ENCODE data around the gene CHD9NB. TPM values are rescaled to one million over a fixed set of nuclear protein-coding genes. Genes with fewer than 3 reads are reported as not detected.

CHD9NB gene
- total and polyA plus RNA-seq, 2 of the 4 experiments (the other 2 are of a cell fraction) = 0.94 to 1.1 TPM

GRCh38 chr16:53022374-53022773, 30.3 kb downstream of the CHD9NB start:
- no TSS peak for BruUV-seq (replicated peaks)
- Histone ChIP-seq H2BK5ac (ENCODE audit: low read depth, low read length, poor library complexity, severe bottlenecking) (no peak overlapping the region), H3K36me3 (ENCODE audit: control insufficient read depth, insufficient read depth, low read length) (no peaks in the 10 kb centered on the region), H3K9me1 (ENCODE audit: insufficient read depth, low read length) (no peaks in the 10 kb centered on the region), H3K23ac (ENCODE audit: low read depth, low read length) (no peak overlapping the region), H3K9me3 (ENCODE audit: control insufficient read depth, insufficient read depth, low read length) (no peaks in the 10 kb centered on the region), H2AK5ac (ENCODE audit: low read depth, low read length) (no peak overlapping the region), H3K4me3 (ENCODE audit: insufficient read depth, low read depth, low read length) (no peak overlapping the region), H3K4ac (ENCODE audit: low read depth, low read length) (no peak overlapping the region), H4K8ac (ENCODE audit: low read depth in 2 of 2, low read length in 2 of 2) (no peak overlapping the region), H2BK120ac (ENCODE audit: low read depth, low read length) (no peak overlapping the region), H4K91ac (ENCODE audit: insufficient read depth, low read depth, low read length) (no peak overlapping the region), H3K27ac (ENCODE audit: insufficient read depth, low read length) (no peak overlapping the region), H2BK15ac (ENCODE audit: low read depth, low read length) (no peak overlapping the region), H3K9ac (ENCODE audit: low read depth, low read length) (no peak overlapping the region), H4K20me1 (ENCODE audit: insufficient read depth, low read length) (no peaks in the 10 kb centered on the region), H3K79me1 (ENCODE audit: low read depth in 1 of 2, low read length in 2 of 2) (no peaks in the 10 kb centered on the region), H2BK20ac (ENCODE audit: low read depth, low read length) (no peak overlapping the region), H2AK9ac (replicated peaks; ENCODE audit: low read depth, low read length, poor library complexity) (no peak overlapping the region), H3K4me2 (ENCODE audit: low read depth, low read length) (no peak overlapping the region), H3K18ac (ENCODE audit: low read depth, low read length) (no peak overlapping the region), H3K4me1 (ENCODE audit: control insufficient read depth, insufficient read depth, low read length) (no peaks in the 10 kb centered on the region), H2AFZ (replicated peaks; ENCODE audit: low read length, poor library complexity) (peak overlapping the region; percentile 38), H3K14ac (replicated peaks; ENCODE audit: low read depth, low read length) (no peak overlapping the region), H4K5ac (ENCODE audit: low read depth, low read length) (no peak overlapping the region), H3K56ac (ENCODE audit: extremely low read depth, insufficient read depth, low read length) (no peak overlapping the region), H3K27me3 (ENCODE audit: control insufficient read depth, insufficient read depth, low read length) (no peaks in the 10 kb centered on the region)
- 0% methylated on average over 1 of the region's 5 CpGs; no CpG with 5 or more reads in 1 of the 2 experiments for WGBS, 2 experiments (ENCODE audit: extremely low coverage in 2 of 2, insufficient read length in 1 of 2)
- ATAC-seq (ENCODE audit: low read depth) (peak; percentile 99), DNase-seq (peak; percentile 43)
- TF ChIP-seq ELK1 (IDR thresholded peaks at IDR 0.05; ENCODE audit: borderline replicate concordance, low read depth, low read length) (no peak), RAD21 (IDR thresholded peaks at IDR 0.05; ENCODE audit: low read length) (peak; percentile 87), MXI1 (IDR thresholded peaks at IDR 0.05; ENCODE audit: borderline replicate concordance, low read depth, low read length) (no peak), NFE2L2 (IDR thresholded peaks at IDR 0.05; ENCODE audit: low read depth, low read length) (no peak), RFX5 (IDR thresholded peaks at IDR 0.05; ENCODE audit: low read depth, low read length) (no peak), BHLHE40 (IDR thresholded peaks at IDR 0.05; ENCODE audit: low read depth, low read length) (no peak), USF2 (IDR thresholded peaks at IDR 0.05; ENCODE audit: low read depth, low read length) (no peak), FOS (IDR thresholded peaks at IDR 0.05; ENCODE audit: low read depth, low read length) (no peak), MAZ (IDR thresholded peaks at IDR 0.05; ENCODE audit: borderline replicate concordance, low read depth, low read length) (no peak), POLR2A (IDR thresholded peaks at IDR 0.05; ENCODE audit: low read depth, low read length) (no peak), CHD1 (IDR thresholded peaks at IDR 0.05; ENCODE audit: low read depth, low read length) (no peak), SMC3 (IDR thresholded peaks at IDR 0.05; ENCODE audit: low read depth, low read length) (peak; percentile 62), CTCF (conservative IDR thresholded peaks at IDR 0.05; ENCODE audit: low read depth, low read length) (peak; percentile 78), CEBPB (IDR thresholded peaks at IDR 0.05; ENCODE audit: low read depth, low read length) (no peak), MAFK (IDR thresholded peaks at IDR 0.05; ENCODE audit: low read depth, low read length) (no peak), RCOR1 (IDR thresholded peaks at IDR 0.05; ENCODE audit: insufficient replicate concordance, low read length) (no peak)
- ChIA-PET CTCF (interaction anchor here (0.7 to 2.0 kb wide), 7 partner anchors 9 to 1394 kb away, joined by 3 to 12 read pairs (median 4); no protein-coding TSS in a partner anchor), POLR2A (ENCODE audit: unreplicated experiment) (no interaction called here)
- in situ Hi-C loops (cut with MboI; ENCODE audit: low sequenced_read_pairs) = no loop called here
- intact Hi-C loops (cut with micrococcal nuclease) = loop anchor here (1.0 kb wide), 2 partner anchors 831 to 953 kb away; no protein-coding TSS in a partner anchor
- dilution Hi-C loops (cut with HindIII; ENCODE audit: low sequenced_read_pairs, unreplicated experiment) = no loop called here

Data from IMR-90 (cell line).